T-helper 2 cell treated with Interferon-gamma antibody and Interleukin-4, amounts not matched to agents 100 ng/mL and 5 ng/mL, for 36 hours (primary cell): ENCODE data around the gene UBASH3B. TPM values are rescaled to one million over a fixed set of nuclear protein-coding genes. Genes with fewer than 3 reads are reported as not detected.

Source experiments
- intact Hi-C: fragments of 100-400 bp; cut with micrococcal nuclease; formaldehyde crosslinking; loops from one replicate; pipeline ENCODE4 v1.15.1; 2023
- total RNA-seq: library from RNA; stranded (reverse); gene quantifications from 2 replicates; pipeline ENCODE4 v1.2.3, GENCODE V29; 2022

UBASH3B gene
- total RNA-seq, 1 donor from 2014 or later = 22.9 TPM

DNA sequence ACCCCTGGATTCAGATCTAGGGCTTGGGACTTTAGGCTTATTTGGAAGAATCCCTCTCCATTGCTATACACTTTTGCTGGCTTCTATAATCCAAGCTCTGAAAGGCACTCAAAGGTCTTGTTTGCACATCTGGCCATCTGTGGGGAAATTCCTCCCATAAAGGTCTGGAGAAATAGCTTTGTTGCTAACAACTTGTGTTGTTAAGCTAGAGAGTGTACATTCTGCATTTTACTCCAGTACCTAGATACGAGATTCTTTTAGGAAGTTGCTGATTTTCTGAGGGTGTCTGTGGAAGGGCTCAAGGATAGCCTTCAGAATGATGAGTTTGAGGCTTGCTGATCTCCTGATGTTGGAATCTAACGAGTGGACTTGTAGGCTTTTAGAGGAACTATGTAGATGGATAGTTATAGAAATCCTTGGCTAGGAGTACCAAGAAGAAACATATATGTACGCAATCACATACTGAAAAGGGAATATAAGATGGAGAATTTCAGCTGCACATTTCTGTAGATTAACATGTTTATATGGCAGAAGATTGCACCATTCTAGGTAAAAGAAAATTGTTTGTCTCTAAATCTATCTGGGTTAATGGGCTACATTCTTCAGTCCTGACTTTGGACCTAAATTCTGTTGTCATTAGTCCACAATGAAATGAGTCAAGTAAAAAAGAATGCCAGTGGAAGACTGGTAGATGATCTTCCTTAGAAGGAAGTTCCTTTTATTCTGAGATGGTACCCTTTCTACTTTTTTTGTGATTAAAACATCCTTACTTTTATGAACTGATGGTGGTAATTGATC is 51.0 kb downstream of the UBASH3B start:
- intact Hi-C loops = no loop called here

DNA sequence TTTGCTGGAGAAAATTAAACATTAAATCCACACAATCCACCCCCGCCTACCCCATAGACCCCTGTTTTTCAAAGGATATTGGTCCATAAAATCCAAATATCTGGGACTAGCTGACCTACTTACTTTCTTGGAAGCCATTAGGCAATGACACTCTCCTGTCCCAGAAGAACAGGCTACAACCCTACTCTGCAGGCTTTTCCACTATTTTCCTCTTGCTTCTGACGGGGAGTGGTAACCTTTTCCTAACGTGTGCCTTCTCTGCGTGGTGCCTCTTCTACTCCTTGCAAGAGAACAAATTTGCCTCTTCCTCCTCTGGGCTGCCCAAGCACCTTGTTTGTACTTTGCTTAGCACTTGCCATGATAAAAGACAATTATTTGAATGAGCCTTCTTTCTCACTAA is 51.6 kb downstream of the UBASH3B start:
- intact Hi-C loops = no loop called here

DNA sequence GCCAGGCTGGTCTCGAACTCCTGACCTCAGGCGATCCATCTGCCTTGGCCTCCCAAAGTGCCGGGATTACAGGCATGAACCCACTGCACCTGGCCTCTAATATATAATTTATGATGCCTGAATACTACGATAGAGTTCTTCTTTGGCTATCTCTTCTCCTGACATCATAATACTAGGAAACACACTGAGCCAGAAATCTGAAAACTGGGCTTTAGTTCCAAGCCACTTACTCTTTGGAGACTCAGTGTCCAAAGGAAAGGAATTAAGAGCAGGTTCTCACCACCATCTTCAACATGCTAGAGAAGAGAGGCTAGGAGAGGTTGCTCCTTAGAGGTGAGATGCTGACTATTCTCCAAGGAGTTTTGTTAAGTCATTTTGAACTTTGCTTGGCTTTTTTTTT is 52.4 kb downstream of the UBASH3B start:
- intact Hi-C loops = no loop called here

DNA sequence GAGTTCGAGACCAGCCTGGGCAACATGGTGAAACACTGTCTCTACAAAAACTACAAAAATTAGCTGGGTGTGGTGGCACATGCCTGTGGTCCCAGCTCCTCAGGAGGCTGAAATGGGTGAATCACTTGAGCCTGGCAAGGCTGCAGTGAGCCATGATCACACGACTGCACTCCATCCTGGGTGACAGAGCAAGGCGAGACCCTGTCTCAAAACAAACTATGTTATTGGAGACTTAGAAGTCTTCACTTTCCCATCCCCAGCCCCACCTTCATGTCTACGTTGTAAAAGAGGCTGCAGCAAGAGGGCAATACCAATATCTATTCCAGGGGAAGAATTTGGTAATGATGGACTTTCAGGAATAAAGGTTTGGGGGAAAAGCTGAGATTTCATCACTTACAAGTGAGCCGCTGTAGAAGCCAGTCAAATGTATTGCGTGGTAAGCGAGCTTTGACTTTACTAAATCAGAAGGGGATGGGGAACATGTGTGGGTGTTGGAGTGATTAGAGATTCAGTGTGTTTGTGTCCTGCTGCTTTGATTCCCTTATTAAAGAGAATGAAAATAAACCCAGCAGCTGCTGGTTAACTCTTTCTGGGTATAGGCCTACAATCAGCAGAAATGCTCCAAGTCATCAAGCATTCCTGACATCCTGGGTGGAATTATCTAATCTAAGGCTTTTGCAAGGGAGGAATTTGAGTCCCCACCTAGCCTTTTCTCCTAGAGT is 53.7 kb downstream of the UBASH3B start:
- intact Hi-C loops = no loop called here

DNA sequence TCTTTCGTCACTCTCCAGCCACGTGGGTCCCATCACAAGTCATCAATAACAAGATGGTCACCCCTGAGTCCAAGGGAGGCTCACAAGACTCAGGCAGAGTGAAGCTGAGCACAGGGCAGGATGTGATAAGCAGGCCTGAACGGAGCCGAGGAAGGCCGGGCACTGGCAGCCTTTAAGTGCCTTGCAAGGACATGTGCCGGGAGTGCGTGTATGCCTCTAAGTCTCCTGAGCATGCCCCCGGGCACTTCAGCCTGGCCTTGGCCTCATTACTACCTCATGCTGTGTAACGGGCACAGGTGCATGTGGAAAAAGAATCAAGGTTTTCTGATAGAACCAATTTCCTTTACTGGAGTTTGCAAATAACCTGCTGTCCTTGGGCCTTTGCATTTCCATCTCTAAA is 55.8 kb downstream of the UBASH3B start:
- intact Hi-C loops = no loop called here

DNA sequence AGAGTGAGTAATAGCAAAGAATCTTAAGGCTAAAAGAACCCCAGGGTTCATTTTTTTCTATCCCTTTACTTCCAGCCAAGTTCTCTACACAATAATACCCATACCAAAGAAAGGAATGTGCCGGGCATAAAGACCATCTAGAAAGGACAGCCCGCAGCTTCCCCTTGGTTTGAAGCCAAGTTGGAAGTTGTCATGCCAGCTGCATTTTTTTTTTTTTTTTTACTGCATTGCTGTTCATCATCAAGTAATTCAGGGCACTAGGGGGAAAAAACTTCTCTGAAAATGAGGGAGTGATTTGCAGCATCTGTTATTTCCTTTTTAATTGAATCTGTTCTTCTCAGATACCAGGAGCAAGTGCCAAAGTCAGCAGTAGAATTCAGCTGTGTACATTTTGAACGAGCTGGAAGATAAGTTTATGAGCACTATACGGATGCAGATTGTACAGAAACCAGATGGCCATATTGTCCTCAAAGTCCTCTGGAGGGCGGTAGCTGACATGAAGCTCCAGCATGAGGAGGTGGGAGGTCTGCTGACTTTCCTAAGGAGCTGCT is 56.4 kb downstream of the UBASH3B start:
- intact Hi-C loops = no loop called here

DNA sequence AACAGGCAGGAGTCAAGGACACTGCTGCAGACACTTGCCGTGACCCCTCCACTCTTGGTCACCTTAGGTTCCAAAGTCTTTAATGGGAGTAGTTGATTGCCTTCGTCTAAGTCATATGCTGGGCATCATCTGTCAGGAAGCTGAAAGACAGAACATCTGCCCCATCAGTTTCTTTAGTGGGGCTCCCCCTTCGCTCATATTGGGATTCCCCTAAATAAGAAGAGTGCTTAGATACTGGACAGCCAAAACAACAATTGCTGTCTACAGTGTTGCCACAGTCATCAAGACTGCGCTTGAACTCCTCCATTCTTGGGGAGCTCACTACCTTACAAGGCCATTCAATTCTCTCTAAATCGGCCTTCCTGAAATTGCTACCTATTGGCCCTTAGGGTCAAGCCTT is 58.5 kb downstream of the UBASH3B start:
- intact Hi-C loops = no loop called here

DNA sequence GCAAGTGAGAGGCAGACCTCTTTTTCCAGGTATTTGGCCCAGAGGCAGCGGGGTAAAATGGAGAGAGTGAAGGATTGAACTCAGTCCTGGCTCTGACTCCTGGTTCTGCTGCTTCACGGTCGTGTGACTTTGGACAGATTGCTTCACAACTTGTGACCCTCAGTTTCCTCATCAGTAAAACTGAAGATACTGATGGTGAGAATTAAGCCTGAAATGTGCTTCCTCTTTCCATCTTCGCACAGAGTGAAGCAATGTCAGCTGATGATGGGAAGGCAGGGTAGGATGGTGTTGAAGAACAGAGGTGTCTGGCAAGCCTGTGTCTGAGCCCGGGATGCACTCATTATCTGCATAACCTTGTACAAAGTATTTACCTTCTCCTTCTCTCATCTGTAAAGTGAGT is 59.0 kb downstream of the UBASH3B start:
- intact Hi-C loops = no loop called here

DNA sequence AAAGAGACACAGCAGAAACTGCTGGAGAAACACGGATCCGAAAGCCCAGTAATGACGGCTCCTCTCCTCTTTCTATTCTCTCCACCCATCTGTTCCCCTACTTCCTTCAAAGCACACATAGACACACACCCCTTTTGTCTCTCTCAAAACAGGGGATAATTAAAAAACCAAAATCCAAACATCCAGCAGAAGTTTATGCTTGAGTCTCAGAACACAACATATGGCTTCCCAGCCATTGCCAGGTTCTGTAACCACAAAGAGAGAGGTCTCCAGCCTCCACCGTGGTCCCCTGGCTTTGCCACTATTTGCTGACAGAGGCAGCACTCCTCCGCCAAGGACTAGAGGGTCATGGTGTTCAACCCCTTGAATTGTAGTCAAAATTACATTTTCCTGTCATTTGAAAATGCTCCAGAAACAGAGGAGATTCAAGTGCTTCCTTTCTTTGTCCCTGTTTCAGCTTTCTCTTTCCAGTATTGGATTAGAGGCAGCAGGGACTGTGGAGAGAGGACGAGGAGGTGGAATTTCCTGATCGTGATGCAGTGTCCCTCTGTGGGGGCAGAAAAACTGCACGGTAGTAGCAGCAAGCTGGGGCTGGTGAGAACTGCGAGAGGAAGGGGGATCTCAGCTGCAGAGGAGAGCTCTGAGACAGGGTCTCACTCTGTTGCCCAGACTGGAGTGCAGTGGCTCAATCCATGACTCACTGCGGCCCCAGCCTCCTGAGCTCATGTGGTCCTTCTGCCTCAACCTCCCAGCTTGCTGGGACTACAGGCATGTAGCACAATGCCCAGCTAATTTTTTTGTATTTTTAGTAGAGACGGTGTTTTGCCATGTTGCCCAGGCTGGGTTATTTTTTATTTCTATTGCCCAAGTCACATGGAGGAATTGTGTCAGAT is 60.3 kb downstream of the UBASH3B start:
- intact Hi-C loops = no loop called here

DNA sequence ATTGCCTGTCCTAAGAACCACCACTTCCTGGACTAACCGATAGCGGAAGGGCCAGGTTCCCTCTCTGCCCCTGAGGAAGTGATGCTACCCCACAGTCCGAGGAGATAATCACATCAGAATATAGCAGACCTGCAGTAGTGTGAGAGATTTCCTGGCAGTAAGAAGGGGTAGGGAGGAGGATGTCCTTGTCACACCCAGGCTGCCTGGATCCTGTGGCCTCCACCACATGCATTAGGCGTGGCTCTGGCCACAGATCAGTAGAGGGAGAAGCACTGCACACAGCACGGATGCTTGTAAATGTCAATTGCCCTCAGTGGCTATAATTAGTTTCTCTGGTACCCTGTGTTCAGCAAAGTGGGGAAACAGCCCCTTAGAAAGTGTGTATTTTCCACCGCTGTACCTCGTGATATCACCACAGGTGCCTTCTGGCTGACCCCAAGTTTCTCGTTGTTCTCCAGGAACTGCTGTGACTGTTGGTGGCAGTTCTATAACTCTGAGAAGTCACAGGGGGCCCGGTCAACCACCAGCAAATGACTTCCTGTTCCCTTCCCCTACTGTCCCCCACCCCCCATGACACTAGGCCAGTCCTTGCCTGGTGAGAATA is 61.8 kb downstream of the UBASH3B start:
- intact Hi-C loops = no loop called here

DNA sequence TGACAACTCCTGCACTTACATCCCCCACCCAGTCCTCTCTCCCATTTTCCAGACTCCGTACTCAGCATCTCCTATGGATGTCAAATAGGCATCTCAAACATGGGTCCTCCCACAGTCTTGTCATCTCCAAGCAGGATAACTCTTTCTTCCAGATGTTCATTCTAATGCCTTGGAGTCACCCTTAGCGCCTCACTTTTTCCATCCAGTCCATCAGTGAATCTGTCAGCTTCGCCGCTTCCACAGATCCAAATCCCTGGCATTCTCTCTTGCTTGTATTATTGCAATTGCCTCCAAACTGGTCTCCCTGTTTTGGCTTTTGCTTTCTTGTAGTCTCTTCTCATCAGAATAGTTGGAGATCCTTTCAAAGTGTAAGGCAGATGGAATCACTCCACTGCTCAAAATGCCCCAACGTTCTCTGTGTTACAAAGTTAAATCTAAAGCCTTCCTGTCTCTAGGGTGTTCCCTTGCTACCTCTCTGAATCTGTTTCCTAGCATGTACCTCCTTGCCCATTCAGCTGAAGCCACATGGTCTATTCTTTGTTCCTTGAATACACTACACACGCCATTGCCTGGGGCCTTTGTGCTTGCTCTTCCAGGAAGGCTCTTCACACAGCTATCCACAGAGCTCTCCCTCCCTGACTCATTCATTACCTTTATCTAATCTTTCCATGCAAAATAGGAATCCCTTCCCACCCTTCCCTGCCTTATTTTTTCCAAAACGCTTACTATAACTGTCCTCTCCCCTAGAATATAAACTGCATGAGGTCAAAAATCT is 64.8 kb downstream of the UBASH3B start:
- intact Hi-C loops = loop anchor here (5.0 kb wide), 1 partner anchor 37 kb away; no protein-coding TSS in a partner anchor

DNA sequence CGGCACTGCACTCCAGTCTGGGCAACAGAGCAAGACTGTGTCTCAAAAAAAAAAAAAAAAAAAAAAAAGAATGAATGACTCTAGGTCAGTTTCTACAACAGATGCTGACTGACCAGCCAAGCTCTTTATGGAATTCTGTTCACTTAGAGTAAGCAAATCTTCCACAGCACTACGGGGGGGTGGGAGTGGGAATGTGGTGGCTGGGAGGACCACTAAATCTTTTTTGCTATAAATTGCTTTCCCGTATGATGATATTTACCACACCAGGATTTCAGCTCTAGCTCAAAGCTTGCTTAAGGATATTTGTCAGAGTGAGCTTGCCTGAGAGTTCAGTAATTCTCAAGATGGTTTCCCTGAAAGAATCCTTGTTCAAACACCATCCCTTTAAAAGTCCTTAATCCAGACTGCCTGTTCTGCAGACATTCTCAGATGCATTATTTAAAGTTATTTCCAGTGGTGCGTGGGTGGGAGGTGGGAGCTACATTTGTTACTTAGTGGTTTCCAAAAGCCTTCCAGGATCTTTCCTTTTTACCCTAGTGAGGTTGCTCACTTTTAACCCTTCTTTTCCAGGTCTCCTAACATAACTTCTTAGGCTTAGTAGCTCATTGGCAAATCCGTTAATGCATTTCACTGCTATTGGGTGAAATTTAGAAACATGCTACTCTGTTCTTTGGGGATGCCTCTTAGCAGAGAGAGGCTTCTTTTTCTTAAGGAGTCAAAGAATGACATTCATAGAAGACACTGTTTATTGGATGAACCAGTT is 65.9 kb downstream of the UBASH3B start:
- intact Hi-C loops = loop anchor here (5.0 kb wide), 1 partner anchor 36 kb away; no protein-coding TSS in a partner anchor

DNA sequence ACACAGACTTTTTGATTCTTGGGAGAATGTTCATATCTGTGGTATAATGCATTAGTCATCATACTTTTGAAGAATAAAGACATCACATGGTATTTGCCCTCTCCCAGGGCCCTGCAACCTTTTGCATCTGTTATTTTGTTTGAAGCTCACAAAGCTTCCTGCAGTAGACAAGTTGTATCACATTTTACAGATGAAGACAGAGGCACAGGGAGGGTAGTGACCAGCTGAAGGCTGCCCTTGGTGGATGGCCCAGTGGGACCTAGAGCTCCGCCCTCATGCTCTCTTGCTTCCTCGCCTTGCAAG is 66.4 kb downstream of the UBASH3B start:
- intact Hi-C loops = loop anchor here (5.0 kb wide), 1 partner anchor 35 kb away; no protein-coding TSS in a partner anchor

DNA sequence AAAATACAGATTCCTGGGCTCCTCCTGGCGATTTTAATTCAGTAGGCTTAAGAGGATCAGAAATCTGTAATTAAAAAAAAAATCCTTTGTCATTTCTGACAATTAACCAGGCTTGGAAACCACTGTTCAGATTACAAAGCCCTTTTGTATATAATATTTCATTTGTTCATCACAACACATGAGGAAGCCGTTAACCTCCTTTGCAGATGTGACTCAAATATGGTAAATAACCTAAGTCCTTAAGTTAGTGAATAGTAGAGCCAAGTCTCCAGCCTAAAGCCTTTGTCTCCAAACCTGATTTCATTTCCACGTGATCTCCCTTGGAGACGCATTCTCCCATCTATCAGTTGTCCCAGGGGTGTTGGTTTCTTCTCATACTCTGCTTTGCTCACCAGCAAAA is 67.6 kb downstream of the UBASH3B start:
- intact Hi-C loops = loop anchor here (5.0 kb wide), 1 partner anchor 34 kb away; no protein-coding TSS in a partner anchor

DNA sequence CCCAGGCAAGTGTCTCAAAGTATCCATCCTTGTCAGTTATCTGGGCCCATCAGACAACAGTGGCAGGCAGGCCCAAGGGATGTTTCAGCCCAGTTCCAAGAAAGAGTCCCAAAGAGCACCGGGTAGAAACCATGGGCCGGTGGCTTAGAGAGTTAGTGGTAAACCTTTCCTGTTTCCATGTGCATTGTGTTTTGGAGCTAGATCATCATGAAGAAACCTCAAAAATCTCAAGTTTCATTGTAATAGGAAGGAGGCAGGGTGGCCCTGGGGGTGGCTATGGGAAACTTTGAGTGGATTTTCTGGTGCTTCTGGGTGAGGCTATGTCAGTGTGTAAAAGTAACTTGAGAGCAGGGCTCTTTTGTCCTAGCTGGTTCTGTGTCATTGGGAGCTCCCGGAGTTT is 68.1 kb downstream of the UBASH3B start:
- intact Hi-C loops = loop anchor here (5.0 kb wide), 1 partner anchor 34 kb away; no protein-coding TSS in a partner anchor

DNA sequence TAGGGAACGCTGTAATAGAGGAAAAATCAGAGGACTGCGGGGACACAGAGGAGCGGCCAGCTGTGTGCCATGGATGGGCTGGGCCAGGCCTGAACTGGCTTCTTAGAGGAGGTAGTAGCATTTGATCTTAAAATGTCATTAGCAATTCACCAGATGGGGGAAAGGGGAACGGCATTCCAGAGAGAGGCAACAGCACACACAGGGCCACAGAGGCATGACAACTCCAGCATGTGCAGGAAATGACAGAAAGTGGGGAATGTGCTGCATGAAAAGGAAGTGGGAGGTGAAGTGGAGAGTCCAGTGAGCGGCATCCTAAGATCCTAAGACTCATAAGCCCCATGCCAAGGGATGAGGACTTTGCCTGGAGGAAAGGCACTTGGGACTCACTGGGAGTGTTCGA is 69.0 kb downstream of the UBASH3B start:
- intact Hi-C loops = loop anchor here (5.0 kb wide), 1 partner anchor 33 kb away; no protein-coding TSS in a partner anchor

DNA sequence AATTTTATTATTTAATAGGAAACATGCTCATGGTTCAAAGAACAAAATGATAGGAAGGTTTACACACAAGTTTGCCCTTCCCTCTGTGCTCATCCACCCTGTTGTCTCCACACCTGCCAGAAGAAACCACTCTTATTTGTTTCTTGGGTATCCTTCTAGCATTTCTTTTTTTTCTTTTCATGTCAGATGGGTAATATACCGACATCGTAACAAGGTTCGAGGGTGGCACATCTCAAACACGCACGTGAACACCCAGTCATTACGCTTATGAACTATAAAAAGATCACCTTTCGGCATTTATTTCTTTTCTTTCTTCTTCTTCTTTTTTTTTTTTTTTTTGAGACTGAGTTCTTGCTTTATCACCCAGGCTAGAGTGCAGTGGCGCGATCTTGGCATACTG is 70.5 kb downstream of the UBASH3B start:
- intact Hi-C loops = loop anchor here (2.0 kb wide), 1 partner anchor 29 kb away; no protein-coding TSS in a partner anchor

DNA sequence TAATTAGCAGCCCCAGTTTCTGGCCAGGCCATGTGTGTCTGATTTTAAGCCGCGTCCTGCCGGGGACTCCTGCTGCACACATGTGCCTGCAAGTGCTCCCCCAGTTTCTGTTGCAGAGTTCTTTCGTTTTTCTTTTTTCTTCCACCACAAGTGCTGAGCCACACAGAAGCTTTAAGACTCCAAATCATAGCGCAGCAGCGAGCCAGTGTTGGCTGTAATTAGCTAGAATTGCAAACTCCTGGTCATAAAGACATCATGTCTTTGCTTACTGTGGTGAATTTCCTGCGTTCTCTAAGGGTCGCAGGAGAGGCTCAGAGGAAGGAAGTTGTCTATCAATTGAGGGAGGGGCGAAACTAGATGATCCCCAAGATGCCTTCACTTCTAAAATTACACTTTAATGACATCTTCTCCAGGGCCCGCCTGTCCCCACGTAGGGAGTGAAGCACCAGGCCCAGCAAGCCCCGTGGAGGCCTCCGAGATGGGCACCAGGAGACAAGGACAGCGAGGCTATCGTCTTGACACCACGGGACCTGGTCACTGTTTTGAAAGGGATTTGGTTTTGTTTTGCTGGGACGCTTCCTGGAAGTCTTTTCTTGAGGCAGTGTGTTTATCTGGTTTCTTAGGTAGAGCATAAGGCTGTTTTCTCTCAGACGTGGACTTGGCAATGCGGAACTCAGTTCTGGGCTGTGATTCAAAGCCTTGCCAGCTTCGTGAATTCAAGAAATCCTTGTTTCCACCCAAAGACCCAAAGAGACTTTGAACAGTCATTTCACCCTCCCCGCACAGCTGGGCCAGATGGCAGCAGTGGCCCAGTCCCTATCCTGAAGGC is 71.8 kb downstream of the UBASH3B start:
- intact Hi-C loops = loop anchor here (1.0 to 2.0 kb wide), 3 partner anchors 17 to 71 kb away; no protein-coding TSS in a partner anchor
